GM18502 (cell line): Measurements from ENCODE around the gene HMGN2.
"Not testable (repeated sequence)": the region's sequence is repeated elsewhere in the genome, so short reads cannot be mapped to it uniquely, and the experiment has no call there.

Experiments used
- ATAC-seq: cut with Tn5 transposase; IDR thresholded peaks from one replicate; pipeline ENCODE4 v1.9.1; 2021; ENCODE audit warnings: mild to moderate bottlenecking; ENCODE audit not compliant: unreplicated experiment, poor library complexity

HMGN2 gene

GRCh38 chr1:26475989-26476388 is 3.7 kb downstream of the HMGN2 start:
- no peak for ATAC-seq

- no peak for ATAC-seq
Measured at GRCh38 chr1:26476958-26477357, 4.7 kb downstream of the HMGN2 start.

GRCh38 chr1:26477446-26478152 is 5.4 kb downstream of the HMGN2 start:
- ATAC-seq = no peak

- ATAC-seq = no peak
Measured at GRCh38 chr1:26478159-26478558, 5.9 kb downstream of the HMGN2 start.

- ATAC-seq = no peak
Measured at GRCh38 chr1:26478988-26479387, 6.7 kb downstream of the HMGN2 start.

GRCh38 chr1:26482921-26483320 is 10.7 kb downstream of the HMGN2 start:
- ATAC-seq = no peak

GRCh38 chr1:26483980-26484379 is 11.7 kb downstream of the HMGN2 start:
- ATAC-seq = no peak

GRCh38 chr1:26490155-26490554 is 17.9 kb downstream of the HMGN2 start:
- no peak for ATAC-seq

- ATAC-seq = no peak
Measured at GRCh38 chr1:26493267-26493666, 21.0 kb downstream of the HMGN2 start.

GRCh38 chr1:26493938-26494337 is 21.7 kb downstream of the HMGN2 start:
- no peak for ATAC-seq

- no peak for ATAC-seq
Measured at GRCh38 chr1:26496861-26497260, 24.6 kb downstream of the HMGN2 start.

- ATAC-seq = no peak
Measured at GRCh38 chr1:26498894-26499293, 26.7 kb downstream of the HMGN2 start.

- peak; percentile 70 for ATAC-seq
Measured at GRCh38 chr1:26500488-26501175, 28.4 kb downstream of the HMGN2 start.

- not testable (repeated sequence) for ATAC-seq
Measured at GRCh38 chr1:26510711-26511110, 38.5 kb downstream of the HMGN2 start.

GRCh38 chr1:26515836-26516235 is 43.6 kb downstream of the HMGN2 start:
- ATAC-seq = not testable (repeated sequence)

GRCh38 chr1:26516987-26517765 is 44.9 kb downstream of the HMGN2 start:
- ATAC-seq = no peak

GRCh38 chr1:26517766-26518049 is 45.5 kb downstream of the HMGN2 start:
- ATAC-seq = no peak

GRCh38 chr1:26518355-26518754 is 46.1 kb downstream of the HMGN2 start:
- ATAC-seq = no peak

- ATAC-seq = no peak
Measured at GRCh38 chr1:26520339-26520738, 48.1 kb downstream of the HMGN2 start.

- ATAC-seq = no peak
Measured at GRCh38 chr1:26521669-26522030, 49.4 kb downstream of the HMGN2 start.

- ATAC-seq = no peak
Measured at GRCh38 chr1:26522073-26522472, 49.8 kb downstream of the HMGN2 start.

GRCh38 chr1:26524181-26524580 is 51.9 kb downstream of the HMGN2 start:
- ATAC-seq = no peak
